Measurements from ENCODE around the gene MDM2. TPM values are rescaled to one million over a fixed set of nuclear protein-coding genes. Genes with fewer than 3 reads are reported as not detected.
A peak's percentile ranks its signal among the peaks of the same experiment; 100 is the strongest.

Gene MDM2
- total and polyA plus RNA-seq, 9 of the 15 experiments (the other 6 are each of a cell fraction or from before 2014, with no cell fraction given), result 13.6 to 100 (median 49.0) TPM

GRCh38 chr12:68888243-68888642, 80.3 kb downstream of the MDM2 start:
- H3K36me3 ChIP-seq (ENCODE audit: control insufficient read depth, insufficient read depth, low read length), result no peaks in the 10 kb centered on the region
- H2AFZ ChIP-seq (ENCODE audit: low read depth, low read length), result no peak overlapping the region
- FAIRE-seq, result no peak
- DNase-seq (ENCODE audit: extremely low read depth in 1 of 4, low spot score in 3 of 4), result no peak
- no peak overlapping the region for H3K27ac ChIP-seq (ENCODE audit: extremely low read depth, low read depth, low read length)
- H3K9me3 ChIP-seq (replicated peaks; ENCODE audit: control insufficient read depth, insufficient read depth, low read depth, low read length), result no peaks in the 10 kb centered on the region
- H4K20me1 ChIP-seq (replicated peaks; ENCODE audit: control insufficient read depth, insufficient read depth, low read length), result no peaks in the 10 kb centered on the region
- TF ChIP-seq HMG20A (CRISPR knock-in tag; conservative IDR thresholded peaks at IDR 0.05) (no peak), SMARCE1 (IDR thresholded peaks at IDR 0.05) (no peak), ZEB2 (IDR thresholded peaks at IDR 0.05) (no peak), POLR2A (conservative IDR thresholded peaks at IDR 0.05) (no peak)
- no TSS peak for BruUV-seq (replicated peaks)
- in situ Hi-C loops (cut with MboI), result no loop called here
- POLR2A ChIA-PET, result no interaction called here
- no peaks in the 10 kb centered on the region for H3K9me1 ChIP-seq (ENCODE audit: control insufficient read depth, insufficient read depth, low read length)
- H3K4me2 ChIP-seq (ENCODE audit: insufficient read depth, low read length), result no peak overlapping the region
- H3K4me1 ChIP-seq (replicated peaks in 1 of 2; ENCODE audit: control insufficient read depth in 2 of 2, insufficient read depth in 2 of 2, low read length in 2 of 2), result no peaks in the 10 kb centered on the region
- H3K4me3 ChIP-seq, result no peak overlapping the region
- H3K9ac ChIP-seq (ENCODE audit: insufficient read depth in 1 of 2, low read depth in 2 of 2, low read length in 2 of 2), result no peak overlapping the region
- peaks cover 6 to 26% of the 10 kb centered on the region in 2 experiments; a peak in 4 of 5 replicates for H3K27me3 ChIP-seq (ENCODE audit: control insufficient read depth in 2 of 2, insufficient read depth in 2 of 2, low read length in 2 of 2)
- intact Hi-C loops (cut with micrococcal nuclease), result no loop called here
- H3K79me2 ChIP-seq (ENCODE audit: control insufficient read depth, insufficient read depth, low read length), result no peaks in the 10 kb centered on the region
- ATAC-seq, result no peak
- CTCF ChIA-PET (ENCODE audit: low intra/inter-chr PET ratio), result no interaction called here

- DNase-seq (ENCODE audit: extremely low read depth in 1 of 4, low spot score in 3 of 4) (no peak), ATAC-seq (no peak; the same call in 2 of the 3 replicates), FAIRE-seq (no peak)
- TF ChIP-seq POLR3A (IDR thresholded peaks at IDR 0.05; ENCODE audit: borderline replicate concordance, extremely low read depth, insufficient read depth, insufficient read length) (no peak), ZBTB17 (CRISPR knock-in tag; IDR thresholded peaks at IDR 0.05) (no peak), NFXL1 (CRISPR knock-in tag; IDR thresholded peaks at IDR 0.05) (no peak), ZNF668 (CRISPR knock-in tag; IDR thresholded peaks at IDR 0.05) (no peak), SNIP1 (IDR thresholded peaks at IDR 0.05; ENCODE audit: low read depth) (no peak), CREB1 (IDR thresholded peaks at IDR 0.05) (no peak), CREB1 (CRISPR knock-in tag; IDR thresholded peaks at IDR 0.05) (no peak), BRCA1 (IDR thresholded peaks at IDR 0.05) (no peak), BRCA1 (CRISPR knock-in tag; IDR thresholded peaks at IDR 0.05) (no peak), PBX2 (CRISPR knock-in tag; IDR thresholded peaks at IDR 0.05; ENCODE audit: low read depth) (no peak), PBX2 (tag; conservative IDR thresholded peaks at IDR 0.05; ENCODE audit: low read depth) (no peak), ZEB2 (IDR thresholded peaks at IDR 0.05) (no peak)
- Histone ChIP-seq H4K20me1 (replicated peaks; ENCODE audit: control insufficient read depth, insufficient read depth, low read length) (no peaks in the 10 kb centered on the region), H3K27me3 (ENCODE audit: control insufficient read depth in 2 of 2, insufficient read depth in 2 of 2, low read length in 2 of 2) (peaks cover 3 to 9% of the 10 kb centered on the region in 2 experiments; a peak in 3 of 5 replicates), H3K9me1 (ENCODE audit: control insufficient read depth, insufficient read depth, low read length) (no peaks in the 10 kb centered on the region), H3K9ac (ENCODE audit: insufficient read depth in 1 of 2, low read depth in 2 of 2, low read length in 2 of 2) (no peak overlapping the region), H3K36me3 (ENCODE audit: control insufficient read depth, insufficient read depth, low read length) (no peaks in the 10 kb centered on the region), H3K9me3 (replicated peaks; ENCODE audit: control insufficient read depth, insufficient read depth, low read depth, low read length) (no peaks in the 10 kb centered on the region), H3K27ac (ENCODE audit: extremely low read depth, low read depth, low read length) (no peak overlapping the region), H3K79me2 (ENCODE audit: control insufficient read depth, insufficient read depth, low read length) (no peaks in the 10 kb centered on the region), H2AFZ (ENCODE audit: low read depth, low read length) (peak overlapping the region; percentile 53), H3K4me1 (replicated peaks in 1 of 2; ENCODE audit: control insufficient read depth in 2 of 2, insufficient read depth in 2 of 2, low read length in 2 of 2) (no peaks in the 10 kb centered on the region), H3K4me2 (ENCODE audit: insufficient read depth, low read length) (no peak overlapping the region), H3K4me3 (no peak overlapping the region)
- ChIA-PET POLR2A (interaction anchor here (0.7 to 0.8 kb wide), 2 partner anchors 9 to 242 kb away, joined by 3 read pairs; no protein-coding TSS in a partner anchor), CTCF (ENCODE audit: low intra/inter-chr PET ratio) (no interaction called here)
- intact Hi-C loops (cut with micrococcal nuclease) (no loop called here), in situ Hi-C loops (cut with MboI) (no loop called here)
- 9% methylated on average over 4 of the region's 4 CpGs for WGBS (ENCODE audit: insufficient coverage, low coverage, missing lambda C conversion rate)
- BruUV-seq (replicated peaks), result no TSS peak
Observed at GRCh38 chr12:68890701-68891113, 82.7 kb downstream of the MDM2 start.

Measured in K562 (cell line).